GM23338 (cell line): ENCODE data around the gene TBC1D9. TPM values are rescaled to one million over a fixed set of nuclear protein-coding genes. Genes with fewer than 3 reads are reported as not detected.

Source experiments
- ATAC-seq: fragments of 200-7000 bp; cut with Tn5 transposase; 3 replicates; pipeline ENCODE4 v1.9.1; 2020
- DNase-seq: peaks from one replicate; pipeline ENCODE4 v3.0.0-alpha.2; 2015; ENCODE audit warnings: low spot score
- H2AFZ ChIP-seq: fragments of 200-600 bp; sonication (generic); 2 replicates; pipeline ENCODE4 v1.8.0; 2016; ENCODE audit warnings: antibody characterized with exemption, mild to moderate bottlenecking, moderate library complexity
- H3F3A ChIP-seq: fragments of 200-600 bp; sonication (generic); replicated peaks from 2 replicates; pipeline ENCODE4 v1.8.0; 2017; ENCODE audit warnings: antibody characterized with exemption, mixed run types, low read depth
- H3K27ac ChIP-seq: fragments of 200-600 bp; sonication (generic); 2 replicates; pipeline ENCODE4 v1.6.1; 2016; ENCODE audit warnings: low read depth
- H3K27me3 ChIP-seq: fragments of 200-600 bp; sonication (generic); 2 replicates; pipeline ENCODE4 v1.8.0; 2016; ENCODE audit warnings: mild to moderate bottlenecking, mixed run types, moderate library complexity; ENCODE audit not compliant: insufficient read depth
- H3K36me3 ChIP-seq: fragments of 200-600 bp; sonication (generic); 2 replicates; pipeline ENCODE4 v1.8.0; 2016; ENCODE audit warnings: mild to moderate bottlenecking; ENCODE audit not compliant: insufficient read depth
- H3K4me1 ChIP-seq: fragments of 200-600 bp; sonication (generic); 2 replicates; pipeline ENCODE4 v1.8.0; 2016; ENCODE audit warnings: mild to moderate bottlenecking, moderate library complexity; ENCODE audit not compliant: insufficient read depth
- H3K4me2 ChIP-seq: fragments of 200-600 bp; sonication (generic); 2 replicates; pipeline ENCODE4 v1.7.1; 2017; ENCODE audit warnings: mixed run types
- H3K4me3 ChIP-seq: fragments of 200-600 bp; sonication (generic); 2 replicates; pipeline ENCODE4 v1.6.1; 2016; ENCODE audit warnings: mixed run types
- H3K79me2 ChIP-seq: fragments of 200-600 bp; sonication (generic); replicated peaks from 2 replicates; pipeline ENCODE4 v1.8.0; 2017; ENCODE audit warnings: mild to moderate bottlenecking; ENCODE audit not compliant: insufficient read depth
- H3K9me2 ChIP-seq: fragments of 200-600 bp; sonication (generic); 2 replicates; pipeline ENCODE4 v1.8.0; 2017; ENCODE audit not compliant: insufficient read depth
- H4K20me1 ChIP-seq: fragments of 200-600 bp; sonication (generic); replicated peaks from 2 replicates; pipeline ENCODE4 v1.8.0; 2017; ENCODE audit warnings: mild to moderate bottlenecking; ENCODE audit not compliant: insufficient read depth
- H3K27ac Mint-ChIP-seq: 2 replicates; pipeline ENCODE4 v1.8.0; 2020; ENCODE audit warnings: inconsistent platforms, mild to moderate bottlenecking, moderate library complexity, mixed read lengths
- H3K27me3 Mint-ChIP-seq: 3 replicates; pipeline ENCODE4 v1.8.0; 2022; ENCODE audit warnings: low read depth, mild to moderate bottlenecking, moderate library complexity, mixed read lengths, inconsistent platforms; ENCODE audit not compliant: insufficient read depth, poor library complexity
- H3K36me3 Mint-ChIP-seq: 3 replicates; pipeline ENCODE4 v1.8.0; 2021; ENCODE audit warnings: low read depth, mild to moderate bottlenecking, inconsistent platforms, moderate library complexity, mixed read lengths
- H3K4me1 Mint-ChIP-seq: 3 replicates; pipeline ENCODE4 v1.8.0; 2020; ENCODE audit warnings: mild to moderate bottlenecking, inconsistent platforms, mixed read lengths
- H3K4me3 Mint-ChIP-seq: 3 replicates; pipeline ENCODE4 v1.8.0; 2021; ENCODE audit warnings: moderate library complexity, mild to moderate bottlenecking, inconsistent platforms, mixed read lengths
- H3K9me3 Mint-ChIP-seq: 3 replicates; pipeline ENCODE4 v1.8.0; 2020; ENCODE audit warnings: moderate library complexity, mild to moderate bottlenecking, inconsistent platforms, mixed read lengths
- CREB1 ChIP-seq: fragments of 250-450 bp; sonication (Bioruptor Pico); IDR thresholded peaks from 2 replicates; pipeline ENCODE4 v1.5.0; 2020; ENCODE audit warnings: low read depth, mild to moderate bottlenecking, moderate library complexity
- ETS1 ChIP-seq: IDR thresholded peaks from 2 replicates; pipeline ENCODE4 v1.6.1; 2016; ENCODE audit warnings: antibody characterized with exemption
- EZH2 ChIP-seq: fragments of 200-600 bp; sonication (generic); IDR thresholded peaks from one replicate; pipeline ENCODE4 v1.8.0; 2017; ENCODE audit warnings: antibody characterized with exemption, mild to moderate bottlenecking, low read depth; ENCODE audit not compliant: unreplicated experiment
- EZH2phosphoT487 ChIP-seq: fragments of 200-600 bp; sonication (generic); IDR thresholded peaks from one replicate; pipeline ENCODE4 v1.8.1; 2018; ENCODE audit warnings: antibody characterized with exemption; ENCODE audit not compliant: unreplicated experiment
- JUNB ChIP-seq: IDR thresholded peaks from one replicate; pipeline ENCODE4 v1.6.1; 2016; ENCODE audit warnings: antibody characterized with exemption; ENCODE audit not compliant: unreplicated experiment
- NANOG ChIP-seq: IDR thresholded peaks from 2 replicates; pipeline ENCODE4 v1.6.1; 2016; ENCODE audit warnings: antibody characterized with exemption, borderline replicate concordance
- POLR2AphosphoS5 ChIP-seq: IDR thresholded peaks from 2 replicates; pipeline ENCODE4 v1.6.1; 2016; ENCODE audit warnings: antibody characterized with exemption, low read depth
- STAT1 ChIP-seq: IDR thresholded peaks from one replicate; pipeline ENCODE4 v1.6.1; 2016; ENCODE audit warnings: antibody characterized with exemption; ENCODE audit not compliant: unreplicated experiment
- ZNF114 ChIP-seq: fragments of 250-450 bp; sonication (Bioruptor Pico); IDR thresholded peaks from 2 replicates; pipeline ENCODE4 v1.5.0; 2020; ENCODE audit warnings: mild to moderate bottlenecking, moderate library complexity
- ZNF331 ChIP-seq: fragments of 250-450 bp; sonication (Bioruptor Pico); IDR thresholded peaks from 2 replicates; pipeline ENCODE4 v1.5.0; 2020; ENCODE audit warnings: low read depth, mild to moderate bottlenecking, moderate library complexity
- ZNF462 ChIP-seq: fragments of 250-450 bp; sonication (Bioruptor Pico); IDR thresholded peaks from 2 replicates; pipeline ENCODE4 v1.5.0; 2020; ENCODE audit warnings: mild to moderate bottlenecking, moderate library complexity
- polyA plus RNA-seq: library from polyadenylated mRNA; unstranded; fragments of >200 nt; fragmentation: Nextera tagmentation; extraction: Ambion mirVana; gene quantifications from 2 replicates; pipeline ENCODE4 v1.2.1, GENCODE V29; 2016
- total RNA-seq: library from RNA; depleted of rRNA; stranded (reverse); fragments of >200 nt; shearing (Covaris generic); gene quantifications from 2 replicates; pipeline ENCODE4 v1.2.3, GENCODE V29; 2014
- TF ChIP-seq, protein P1 (sequence below), 2 experiments: fragments of 200-600 bp in 1 of 2; sonication (generic) in 1 of 2; conservative IDR thresholded peaks; 2 replicates each; pipeline versions ENCODE4 v1.5.1 to v1.6.1; 2016 to 2017; ENCODE audit warnings: antibody characterized with exemption in 2 of 2, low read depth in 2 of 2, mild to moderate bottlenecking in 2 of 2, moderate library complexity in 1 of 2

TBC1D9 gene
- total and polyA plus RNA-seq, 2 experiments from 2014 or later: 0.03 to 0.56 TPM

- no peaks in the 10 kb centered on the region; the same call in 1 of the 2 replicates for H3K4me1 ChIP-seq
- Mint-ChIP-seq H3K9me3 (no peaks in the 10 kb centered on the region), H3K4me3 (no peak overlapping the region), H3K36me3 (no peaks in the 10 kb centered on the region), H3K4me1 (peaks cover 22% of the 10 kb centered on the region), H3K27me3 (peaks cover 24% of the 10 kb centered on the region), H3K27ac (no peak overlapping the region)
- no peak overlapping the region for H3K4me2 ChIP-seq
- no peak for ATAC-seq
- H3K27me3 ChIP-seq: peaks cover 33% of the 10 kb centered on the region
- H3K27ac ChIP-seq: no peak overlapping the region
- H3K4me3 ChIP-seq: no peak overlapping the region
- H2AFZ ChIP-seq: no peak overlapping the region
- H3K79me2 ChIP-seq: no peaks in the 10 kb centered on the region
- H3K9me2 ChIP-seq: no peaks in the 10 kb centered on the region
- no peak for DNase-seq
- no peaks in the 10 kb centered on the region for H3F3A ChIP-seq
- H3K36me3 ChIP-seq: no peaks in the 10 kb centered on the region
- no peak for TF ChIP-seq ZNF331
- no peak for TF ChIP-seq JUNB
- TF ChIP-seq STAT1: no peak
- no peak for TF ChIP-seq NANOG
- no peak for TF ChIP-seq POLR2AphosphoS5
- no peak for TF ChIP-seq ZNF462 (CRISPR knock-in tag)
- no peak for TF ChIP-seq CREB1 (CRISPR knock-in tag)
- no peak for TF ChIP-seq ETS1
- TF ChIP-seq EZH2: no peak
- no peak for TF ChIP-seq EZH2phosphoT487
- TF ChIP-seq ZNF114: no peak
- TF ChIP-seq, protein P1, sequence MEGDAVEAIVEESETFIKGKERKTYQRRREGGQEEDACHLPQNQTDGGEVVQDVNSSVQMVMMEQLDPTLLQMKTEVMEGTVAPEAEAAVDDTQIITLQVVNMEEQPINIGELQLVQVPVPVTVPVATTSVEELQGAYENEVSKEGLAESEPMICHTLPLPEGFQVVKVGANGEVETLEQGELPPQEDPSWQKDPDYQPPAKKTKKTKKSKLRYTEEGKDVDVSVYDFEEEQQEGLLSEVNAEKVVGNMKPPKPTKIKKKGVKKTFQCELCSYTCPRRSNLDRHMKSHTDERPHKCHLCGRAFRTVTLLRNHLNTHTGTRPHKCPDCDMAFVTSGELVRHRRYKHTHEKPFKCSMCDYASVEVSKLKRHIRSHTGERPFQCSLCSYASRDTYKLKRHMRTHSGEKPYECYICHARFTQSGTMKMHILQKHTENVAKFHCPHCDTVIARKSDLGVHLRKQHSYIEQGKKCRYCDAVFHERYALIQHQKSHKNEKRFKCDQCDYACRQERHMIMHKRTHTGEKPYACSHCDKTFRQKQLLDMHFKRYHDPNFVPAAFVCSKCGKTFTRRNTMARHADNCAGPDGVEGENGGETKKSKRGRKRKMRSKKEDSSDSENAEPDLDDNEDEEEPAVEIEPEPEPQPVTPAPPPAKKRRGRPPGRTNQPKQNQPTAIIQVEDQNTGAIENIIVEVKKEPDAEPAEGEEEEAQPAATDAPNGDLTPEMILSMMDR (conservative IDR thresholded peaks at IDR 0.05; ENCODE audit: low read depth in 2 of 2): no peak
- H4K20me1 ChIP-seq: no peaks in the 10 kb centered on the region
Observed at GRCh38 chr4:140686796-140687195, 69.4 kb downstream of the TBC1D9 start.
